Fibroblast of pulmonary artery (primary cell): ENCODE data around the gene RPRD2.

ENCODE experiments used
- DNase-seq: peaks from one replicate; pipeline ENCODE4 v3.0.0-alpha.2; 2010; ENCODE audit warnings: low read depth
- H3K4me3 ChIP-seq: replicated peaks from 2 replicates; pipeline ENCODE4 v1.5.1; 2011; ENCODE audit warnings: low read depth, mild to moderate bottlenecking, control low read depth, low read length, moderate library complexity
- CTCF ChIP-seq: IDR thresholded peaks from 2 replicates; pipeline ENCODE4 v1.5.1; 2011; ENCODE audit warnings: mild to moderate bottlenecking, control low read depth, low read length, inconsistent platforms; ENCODE audit errors: missing control alignments

RPRD2 gene

GRCh38 chr1:150372580-150372979 lies 8.6 kb downstream of the RPRD2 start:
- H3K4me3 ChIP-seq, result no peak overlapping the region
- DNase-seq, result no peak
- no peak for TF ChIP-seq CTCF

GRCh38 chr1:150376110-150376509 lies 12.2 kb downstream of the RPRD2 start:
- H3K4me3 ChIP-seq, result no peak overlapping the region
- DNase-seq, result no peak
- no peak for TF ChIP-seq CTCF

- no peak for TF ChIP-seq CTCF
- no peak for DNase-seq
- no peak overlapping the region for H3K4me3 ChIP-seq
Observed at GRCh38 chr1:150383631-150384324, 19.8 kb downstream of the RPRD2 start.

GRCh38 chr1:150385537-150386445 lies 21.8 kb downstream of the RPRD2 start:
- TF ChIP-seq CTCF, result no peak
- no peak for DNase-seq
- H3K4me3 ChIP-seq, result no peak overlapping the region

GRCh38 chr1:150386592-150386991 lies 22.6 kb downstream of the RPRD2 start:
- H3K4me3 ChIP-seq, result no peak overlapping the region
- DNase-seq, result no peak
- TF ChIP-seq CTCF, result no peak

- no peak for DNase-seq
Observed at GRCh38 chr1:150387200-150387599, 23.3 kb downstream of the RPRD2 start.

More at GRCh38 chr1:150387200-150387599, 23.3 kb downstream of the RPRD2 start:
- H3K4me3 ChIP-seq, result no peak overlapping the region
- no peak for TF ChIP-seq CTCF
